ENCODE data around the gene RPL12. TPM values are rescaled to one million over a fixed set of nuclear protein-coding genes. Genes with fewer than 3 reads are reported as not detected.

The RPL12 gene
- total and polyA plus RNA-seq, 2 donors (not counting 1 experiment from before 2014, with no cell fraction given): 1,387 to 1,973 TPM

DNA sequence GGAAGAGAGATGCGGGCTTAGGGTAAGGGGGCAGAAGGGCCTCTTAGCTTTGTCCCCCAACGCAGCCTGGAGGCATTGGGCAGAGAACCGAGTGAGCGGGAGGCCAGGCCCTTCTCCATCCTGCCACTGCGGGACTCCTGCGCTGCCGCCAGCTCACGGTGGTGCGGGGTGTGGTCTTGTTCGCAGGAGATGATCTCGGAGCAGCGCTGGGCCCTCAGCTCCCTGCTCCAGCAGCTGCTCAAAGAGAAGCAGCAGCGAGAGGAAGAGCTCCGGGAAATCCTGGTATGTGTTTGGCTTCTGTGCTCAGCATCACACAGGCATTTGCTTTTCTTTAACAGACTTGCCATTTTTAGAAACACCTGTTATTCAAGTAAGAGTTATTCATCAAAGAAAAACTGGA, 41.4 kb upstream of the RPL12 start:
- no peaks in the 10 kb centered on the region for H3K9me3 ChIP-seq (ENCODE audit: control insufficient read depth, insufficient read depth, low read depth, low read length)
- no peak overlapping the region for H3K4me3 ChIP-seq (replicated peaks in 1 of 4; ENCODE audit: control extremely low read depth in 1 of 4, insufficient read depth in 1 of 4, low read depth in 3 of 4, low read length in 4 of 4)
- H3K36me3 ChIP-seq (ENCODE audit: control insufficient read depth, insufficient read depth, low read length): peaks cover 32% of the 10 kb centered on the region
- no peak overlapping the region for H3K4me2 ChIP-seq (ENCODE audit: extremely low read depth, insufficient read depth, low read length)
- H4K20me1 ChIP-seq (ENCODE audit: control insufficient read depth, extremely low read depth, insufficient read depth, low read length): no peaks in the 10 kb centered on the region
- peaks cover 10% of the 10 kb centered on the region for H3K4me1 ChIP-seq (ENCODE audit: control insufficient read depth, extremely low read depth, insufficient read depth, low read length)
- no peaks in the 10 kb centered on the region for H3K27me3 ChIP-seq (ENCODE audit: control insufficient read depth, insufficient read depth, low read length)
- DNase-seq (ENCODE audit: low read depth in 2 of 2): no peak
- no peak overlapping the region for H2AFZ ChIP-seq (ENCODE audit: low read length)
- no peak overlapping the region for H3K9ac ChIP-seq (ENCODE audit: insufficient read depth, low read length)
- TF ChIP-seq, protein P1, sequence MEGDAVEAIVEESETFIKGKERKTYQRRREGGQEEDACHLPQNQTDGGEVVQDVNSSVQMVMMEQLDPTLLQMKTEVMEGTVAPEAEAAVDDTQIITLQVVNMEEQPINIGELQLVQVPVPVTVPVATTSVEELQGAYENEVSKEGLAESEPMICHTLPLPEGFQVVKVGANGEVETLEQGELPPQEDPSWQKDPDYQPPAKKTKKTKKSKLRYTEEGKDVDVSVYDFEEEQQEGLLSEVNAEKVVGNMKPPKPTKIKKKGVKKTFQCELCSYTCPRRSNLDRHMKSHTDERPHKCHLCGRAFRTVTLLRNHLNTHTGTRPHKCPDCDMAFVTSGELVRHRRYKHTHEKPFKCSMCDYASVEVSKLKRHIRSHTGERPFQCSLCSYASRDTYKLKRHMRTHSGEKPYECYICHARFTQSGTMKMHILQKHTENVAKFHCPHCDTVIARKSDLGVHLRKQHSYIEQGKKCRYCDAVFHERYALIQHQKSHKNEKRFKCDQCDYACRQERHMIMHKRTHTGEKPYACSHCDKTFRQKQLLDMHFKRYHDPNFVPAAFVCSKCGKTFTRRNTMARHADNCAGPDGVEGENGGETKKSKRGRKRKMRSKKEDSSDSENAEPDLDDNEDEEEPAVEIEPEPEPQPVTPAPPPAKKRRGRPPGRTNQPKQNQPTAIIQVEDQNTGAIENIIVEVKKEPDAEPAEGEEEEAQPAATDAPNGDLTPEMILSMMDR (conservative IDR thresholded peaks at IDR 0.05 in 1 of 2, IDR thresholded peaks at IDR 0.05 in 1 of 2; ENCODE audit: low read depth in 1 of 2, low read length in 2 of 2): no peak
- TF ChIP-seq EZH2 (IDR thresholded peaks at IDR 0.05; ENCODE audit: low read length, missing control alignments): no peak
- H3K79me2 ChIP-seq (ENCODE audit: control insufficient read depth, insufficient read depth, low read length): no peaks in the 10 kb centered on the region
- H3K27ac ChIP-seq (ENCODE audit: insufficient read depth, low read length): no peak overlapping the region

GRCh38 chr9:127491516-127491915, 40.3 kb upstream of the RPL12 start:
- Histone ChIP-seq H2AFZ (ENCODE audit: low read length) (no peak overlapping the region), H3K79me2 (ENCODE audit: control insufficient read depth, insufficient read depth, low read length) (no peaks in the 10 kb centered on the region), H3K9ac (ENCODE audit: insufficient read depth, low read length) (no peak overlapping the region), H3K27ac (ENCODE audit: insufficient read depth, low read length) (no peak overlapping the region), H3K4me1 (ENCODE audit: control insufficient read depth, extremely low read depth, insufficient read depth, low read length) (peaks cover 8% of the 10 kb centered on the region), H3K9me3 (ENCODE audit: control insufficient read depth, insufficient read depth, low read depth, low read length) (no peaks in the 10 kb centered on the region), H3K27me3 (ENCODE audit: control insufficient read depth, insufficient read depth, low read length) (no peaks in the 10 kb centered on the region), H3K4me3 (replicated peaks in 1 of 4; ENCODE audit: control extremely low read depth in 1 of 4, insufficient read depth in 1 of 4, low read depth in 3 of 4, low read length in 4 of 4) (no peak overlapping the region), H3K4me2 (ENCODE audit: extremely low read depth, insufficient read depth, low read length) (no peak overlapping the region), H3K36me3 (ENCODE audit: control insufficient read depth, insufficient read depth, low read length) (peaks cover 29% of the 10 kb centered on the region), H4K20me1 (ENCODE audit: control insufficient read depth, extremely low read depth, insufficient read depth, low read length) (no peaks in the 10 kb centered on the region)
- no peak for TF ChIP-seq EZH2 (IDR thresholded peaks at IDR 0.05; ENCODE audit: low read length, missing control alignments)
- TF ChIP-seq, protein P1 (conservative IDR thresholded peaks at IDR 0.05 in 1 of 2, IDR thresholded peaks at IDR 0.05 in 1 of 2; ENCODE audit: low read depth in 1 of 2, low read length in 2 of 2): no peak
- DNase-seq (ENCODE audit: low read depth in 2 of 2): no peak

DNA sequence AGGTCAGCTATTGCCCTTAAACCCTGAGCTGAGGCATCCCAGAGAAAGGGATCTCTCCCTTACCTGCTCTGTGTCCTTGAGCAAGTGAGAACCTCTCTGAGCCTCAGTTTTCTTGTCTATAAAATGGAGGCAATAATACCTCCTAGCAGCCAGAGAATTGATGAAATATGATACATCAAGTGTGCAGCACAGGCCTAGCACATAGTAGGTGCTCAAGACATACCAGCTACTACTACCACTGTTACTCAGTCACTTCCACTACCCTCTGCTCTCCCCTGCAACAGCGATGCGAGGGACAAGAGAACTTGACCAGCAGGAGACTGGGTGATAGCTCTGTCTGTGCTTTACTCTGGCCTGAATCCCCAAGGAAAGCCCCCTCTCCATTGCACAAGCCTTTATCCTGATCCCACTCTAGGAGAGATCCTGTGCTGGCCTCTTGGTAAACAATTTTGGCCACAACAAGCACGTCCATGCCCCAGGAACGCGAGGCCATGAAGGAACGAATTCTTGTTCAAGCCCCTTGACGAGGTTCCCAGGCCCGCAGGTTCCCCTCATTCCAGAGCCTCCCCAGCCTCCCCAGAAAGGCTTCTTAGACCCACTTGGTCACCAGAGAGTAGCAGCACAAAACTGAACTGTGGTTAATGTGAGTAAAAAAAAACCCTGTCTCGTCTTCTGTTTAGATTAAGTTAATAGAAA, 39.5 kb upstream of the RPL12 start:
- no peak overlapping the region for H3K27ac ChIP-seq (ENCODE audit: insufficient read depth, low read length)

More for the DNA sequence above, 39.5 kb upstream of the RPL12 start:
- Histone ChIP-seq H3K36me3 (ENCODE audit: control insufficient read depth, insufficient read depth, low read length) (peaks cover 25% of the 10 kb centered on the region), H3K9ac (ENCODE audit: insufficient read depth, low read length) (no peak overlapping the region), H3K9me3 (ENCODE audit: control insufficient read depth, insufficient read depth, low read depth, low read length) (no peaks in the 10 kb centered on the region), H4K20me1 (ENCODE audit: control insufficient read depth, extremely low read depth, insufficient read depth, low read length) (no peaks in the 10 kb centered on the region), H3K4me1 (ENCODE audit: control insufficient read depth, extremely low read depth, insufficient read depth, low read length) (peaks cover 4% of the 10 kb centered on the region), H3K4me3 (replicated peaks in 1 of 4; ENCODE audit: control extremely low read depth in 1 of 4, insufficient read depth in 1 of 4, low read depth in 3 of 4, low read length in 4 of 4) (no peak overlapping the region), H3K27me3 (ENCODE audit: control insufficient read depth, insufficient read depth, low read length) (no peaks in the 10 kb centered on the region), H3K79me2 (ENCODE audit: control insufficient read depth, insufficient read depth, low read length) (no peaks in the 10 kb centered on the region), H3K4me2 (ENCODE audit: extremely low read depth, insufficient read depth, low read length) (no peak overlapping the region), H2AFZ (ENCODE audit: low read length) (no peak overlapping the region)
- DNase-seq (ENCODE audit: low read depth in 2 of 2): no peak
- no peak for TF ChIP-seq EZH2 (IDR thresholded peaks at IDR 0.05; ENCODE audit: low read length, missing control alignments)
- TF ChIP-seq, protein P1 (conservative IDR thresholded peaks at IDR 0.05 in 1 of 2, IDR thresholded peaks at IDR 0.05 in 1 of 2; ENCODE audit: low read depth in 1 of 2, low read length in 2 of 2): no peak
